GM23338 (cell line): ENCODE results near the gene CEP250. TPM values are rescaled to one million over a fixed set of nuclear protein-coding genes. Genes with fewer than 3 reads are reported as not detected.

ENCODE experiments used
- ATAC-seq: fragments of 200-7000 bp; cut with Tn5 transposase; 3 replicates; pipeline ENCODE4 v1.9.1; 2020
- DNase-seq: peaks from one replicate; pipeline ENCODE4 v3.0.0-alpha.2; 2015; ENCODE audit warnings: low spot score
- H2AFZ ChIP-seq: fragments of 200-600 bp; sonication (generic); 2 replicates; pipeline ENCODE4 v1.8.0; 2016; ENCODE audit warnings: antibody characterized with exemption, mild to moderate bottlenecking, moderate library complexity
- H3F3A ChIP-seq: fragments of 200-600 bp; sonication (generic); replicated peaks from 2 replicates; pipeline ENCODE4 v1.8.0; 2017; ENCODE audit warnings: antibody characterized with exemption, mixed run types, low read depth
- H3K27ac ChIP-seq: fragments of 200-600 bp; sonication (generic); 2 replicates; pipeline ENCODE4 v1.6.1; 2016; ENCODE audit warnings: low read depth
- H3K27me3 ChIP-seq: fragments of 200-600 bp; sonication (generic); 2 replicates; pipeline ENCODE4 v1.8.0; 2016; ENCODE audit warnings: mild to moderate bottlenecking, mixed run types, moderate library complexity; ENCODE audit not compliant: insufficient read depth
- H3K36me3 ChIP-seq: fragments of 200-600 bp; sonication (generic); 2 replicates; pipeline ENCODE4 v1.8.0; 2016; ENCODE audit warnings: mild to moderate bottlenecking; ENCODE audit not compliant: insufficient read depth
- H3K4me1 ChIP-seq: fragments of 200-600 bp; sonication (generic); 2 replicates; pipeline ENCODE4 v1.8.0; 2016; ENCODE audit warnings: mild to moderate bottlenecking, moderate library complexity; ENCODE audit not compliant: insufficient read depth
- H3K4me2 ChIP-seq: fragments of 200-600 bp; sonication (generic); 2 replicates; pipeline ENCODE4 v1.7.1; 2017; ENCODE audit warnings: mixed run types
- H3K4me3 ChIP-seq: fragments of 200-600 bp; sonication (generic); 2 replicates; pipeline ENCODE4 v1.6.1; 2016; ENCODE audit warnings: mixed run types
- H3K79me2 ChIP-seq: fragments of 200-600 bp; sonication (generic); replicated peaks from 2 replicates; pipeline ENCODE4 v1.8.0; 2017; ENCODE audit warnings: mild to moderate bottlenecking; ENCODE audit not compliant: insufficient read depth
- H3K9me2 ChIP-seq: fragments of 200-600 bp; sonication (generic); 2 replicates; pipeline ENCODE4 v1.8.0; 2017; ENCODE audit not compliant: insufficient read depth
- H4K20me1 ChIP-seq: fragments of 200-600 bp; sonication (generic); replicated peaks from 2 replicates; pipeline ENCODE4 v1.8.0; 2017; ENCODE audit warnings: mild to moderate bottlenecking; ENCODE audit not compliant: insufficient read depth
- H3K27ac Mint-ChIP-seq: 2 replicates; pipeline ENCODE4 v1.8.0; 2020; ENCODE audit warnings: inconsistent platforms, mild to moderate bottlenecking, moderate library complexity, mixed read lengths
- H3K27me3 Mint-ChIP-seq: 3 replicates; pipeline ENCODE4 v1.8.0; 2022; ENCODE audit warnings: low read depth, mild to moderate bottlenecking, moderate library complexity, mixed read lengths, inconsistent platforms; ENCODE audit not compliant: insufficient read depth, poor library complexity
- H3K36me3 Mint-ChIP-seq: 3 replicates; pipeline ENCODE4 v1.8.0; 2021; ENCODE audit warnings: low read depth, mild to moderate bottlenecking, inconsistent platforms, moderate library complexity, mixed read lengths
- H3K4me1 Mint-ChIP-seq: 3 replicates; pipeline ENCODE4 v1.8.0; 2020; ENCODE audit warnings: mild to moderate bottlenecking, inconsistent platforms, mixed read lengths
- H3K4me3 Mint-ChIP-seq: 3 replicates; pipeline ENCODE4 v1.8.0; 2021; ENCODE audit warnings: moderate library complexity, mild to moderate bottlenecking, inconsistent platforms, mixed read lengths
- H3K9me3 Mint-ChIP-seq: 3 replicates; pipeline ENCODE4 v1.8.0; 2020; ENCODE audit warnings: moderate library complexity, mild to moderate bottlenecking, inconsistent platforms, mixed read lengths
- CTCF ChIP-seq, 2 experiments: fragments of 200-600 bp in 1 of 2; sonication (generic) in 1 of 2; conservative IDR thresholded peaks; 2 replicates each; pipeline versions ENCODE4 v1.5.1 to v1.6.1; 2016 to 2017; ENCODE audit warnings: antibody characterized with exemption in 2 of 2, low read depth in 2 of 2, mild to moderate bottlenecking in 2 of 2, moderate library complexity in 1 of 2
- EZH2 ChIP-seq: fragments of 200-600 bp; sonication (generic); IDR thresholded peaks from one replicate; pipeline ENCODE4 v1.8.0; 2017; ENCODE audit warnings: antibody characterized with exemption, mild to moderate bottlenecking, low read depth; ENCODE audit not compliant: unreplicated experiment
- JUNB ChIP-seq: IDR thresholded peaks from one replicate; pipeline ENCODE4 v1.6.1; 2016; ENCODE audit warnings: antibody characterized with exemption; ENCODE audit not compliant: unreplicated experiment
- REST ChIP-seq: IDR thresholded peaks from one replicate; pipeline ENCODE4 v1.6.1; 2018; ENCODE audit warnings: antibody characterized with exemption; ENCODE audit not compliant: unreplicated experiment
- STAT1 ChIP-seq: IDR thresholded peaks from one replicate; pipeline ENCODE4 v1.6.1; 2016; ENCODE audit warnings: antibody characterized with exemption; ENCODE audit not compliant: unreplicated experiment
- ZNF331 ChIP-seq: fragments of 250-450 bp; sonication (Bioruptor Pico); IDR thresholded peaks from 2 replicates; pipeline ENCODE4 v1.5.0; 2020; ENCODE audit warnings: low read depth, mild to moderate bottlenecking, moderate library complexity
- ZNF462 ChIP-seq: fragments of 250-450 bp; sonication (Bioruptor Pico); IDR thresholded peaks from 2 replicates; pipeline ENCODE4 v1.5.0; 2020; ENCODE audit warnings: mild to moderate bottlenecking, moderate library complexity
- polyA plus RNA-seq: library from polyadenylated mRNA; unstranded; fragments of >200 nt; fragmentation: Nextera tagmentation; extraction: Ambion mirVana; gene quantifications from 2 replicates; pipeline ENCODE4 v1.2.1, GENCODE V29; 2016
- total RNA-seq: library from RNA; depleted of rRNA; stranded (reverse); fragments of >200 nt; shearing (Covaris generic); gene quantifications from 2 replicates; pipeline ENCODE4 v1.2.3, GENCODE V29; 2014

The CEP250 gene
- total and polyA plus RNA-seq, 2 experiments from 2014 or later = 28.0 to 29.1 TPM

GRCh38 chr20:35433337-35433736 lies 22.1 kb upstream of the CEP250 start (continued):
- no peak for TF ChIP-seq REST
- TF ChIP-seq CTCF (conservative IDR thresholded peaks at IDR 0.05; ENCODE audit: low read depth in 2 of 2) = no peak
- TF ChIP-seq JUNB = no peak

- H3K9me2 ChIP-seq = no peaks in the 10 kb centered on the region
- Mint-ChIP-seq H3K4me3 (no peak overlapping the region), H3K36me3 (no peaks in the 10 kb centered on the region; the same call in 2 of the 3 replicates), H3K27ac (no peak overlapping the region), H3K27me3 (peaks cover 10% of the 10 kb centered on the region), H3K9me3 (no peaks in the 10 kb centered on the region), H3K4me1 (peaks cover 41% of the 10 kb centered on the region)
- no peaks in the 10 kb centered on the region for H3K27me3 ChIP-seq
- H3K4me2 ChIP-seq = no peak overlapping the region
- H3K79me2 ChIP-seq = no peaks in the 10 kb centered on the region
- ATAC-seq (no peak), DNase-seq (no peak)
- H3K36me3 ChIP-seq = no peaks in the 10 kb centered on the region
- H3K4me3 ChIP-seq = no peak overlapping the region
- H3K4me1 ChIP-seq = peaks cover 6% of the 10 kb centered on the region; the same call in 1 of the 2 replicates
- H3K27ac ChIP-seq = no peak overlapping the region
- H4K20me1 ChIP-seq = no peaks in the 10 kb centered on the region
- peak overlapping the region; percentile 74; the same call in 1 of the 2 replicates for H2AFZ ChIP-seq
- no peaks in the 10 kb centered on the region for H3F3A ChIP-seq
- no peak for TF ChIP-seq ZNF462
- no peak for TF ChIP-seq ZNF331 (CRISPR knock-in tag)
- TF ChIP-seq JUNB = no peak
- TF ChIP-seq STAT1 = no peak
- TF ChIP-seq EZH2 = no peak
- TF ChIP-seq CTCF (conservative IDR thresholded peaks at IDR 0.05; ENCODE audit: low read depth in 2 of 2) = no peak
Measured at GRCh38 chr20:35434085-35435005, 21.1 kb upstream of the CEP250 start.
